CD4-positive, CD25-positive, alpha-beta regulatory T cell (primary cell): ENCODE measurements around the gene LAMB1. TPM values are rescaled to one million over a fixed set of nuclear protein-coding genes. Genes with fewer than 3 reads are reported as not detected.

ENCODE experiments used
- ATAC-seq, 2 donors: fragments of 150-1000 bp; cut with Tn5 transposase; one replicate each; pipeline ENCODE4 v1.10.0; 2021; ENCODE audit warnings: low read depth in 2 of 2, moderate number of reproducible peaks in 2 of 2, moderate library complexity in 1 of 2
- DNase-seq, 3 donors: peaks; one replicate each; pipeline versions ENCODE4 v3.0.0 to v3.0.0-alpha.2; 2012 to 2022; ENCODE audit warnings: mixed read lengths in 1 of 3
- H3K27ac ChIP-seq: one replicate; pipeline ENCODE4 v1.7.0; 2013; ENCODE audit warnings: mild to moderate bottlenecking, low read length; ENCODE audit not compliant: insufficient read depth, poor library complexity, severe bottlenecking
- H3K27me3 ChIP-seq: one replicate; pipeline ENCODE4 v1.7.0; 2013; ENCODE audit warnings: low read length; ENCODE audit not compliant: control insufficient read depth, insufficient read depth
- H3K36me3 ChIP-seq: one replicate; pipeline ENCODE4 v1.7.0; 2013; ENCODE audit warnings: mild to moderate bottlenecking, low read length, moderate library complexity; ENCODE audit not compliant: control insufficient read depth, insufficient read depth
- H3K4me1 ChIP-seq: 2 replicates; pipeline ENCODE4 v1.7.0; 2013; ENCODE audit warnings: mild to moderate bottlenecking, low read length; ENCODE audit not compliant: insufficient read depth, control insufficient read depth, poor library complexity, severe bottlenecking
- H3K4me3 ChIP-seq: one replicate; pipeline ENCODE4 v1.7.0; 2013; ENCODE audit warnings: low read depth, mild to moderate bottlenecking, low read length, moderate library complexity
- H3K9me3 ChIP-seq, 2 experiments: 1 replicate in 1 of 2; 2 replicates in 1 of 2; pipeline ENCODE4 v1.7.0; 2013; ENCODE audit warnings: low read length in 2 of 2, mild to moderate bottlenecking in 1 of 2, moderate library complexity in 1 of 2; ENCODE audit not compliant: control insufficient read depth in 2 of 2
- H3K27ac Mint-ChIP-seq, 3 donors: one replicate each; pipeline ENCODE4 v1.8.0; 2020 to 2022; ENCODE audit warnings: mild to moderate bottlenecking in 3 of 3, mixed read lengths in 3 of 3, moderate library complexity in 2 of 3
- H3K27me3 Mint-ChIP-seq: one replicate; pipeline ENCODE4 v1.8.0; 2022; ENCODE audit warnings: mild to moderate bottlenecking, mixed read lengths
- H3K36me3 Mint-ChIP-seq: one replicate; pipeline ENCODE4 v1.8.0; 2020; ENCODE audit warnings: mixed read lengths
- H3K4me1 Mint-ChIP-seq, 4 donors: one replicate each; pipeline ENCODE4 v1.8.0; 2020 to 2022; ENCODE audit warnings: mixed read lengths in 4 of 4, mild to moderate bottlenecking in 1 of 4
- H3K4me3 Mint-ChIP-seq, 4 donors: one replicate each; pipeline ENCODE4 v1.8.0; 2020 to 2022; ENCODE audit warnings: mild to moderate bottlenecking in 4 of 4, mixed read lengths in 4 of 4, moderate library complexity in 3 of 4
- H3K9me3 Mint-ChIP-seq, 7 donors: one replicate each; pipeline ENCODE4 v1.8.0; 2020 to 2022; ENCODE audit warnings: mixed read lengths in 7 of 7, mild to moderate bottlenecking in 3 of 7, moderate library complexity in 2 of 7
- polyA plus RNA-seq, 4 donors: library from polyadenylated mRNA; unstranded; fragments of 300-500 nt; fragmentation: Illumina TruSeq; gene quantifications; one replicate each; pipeline ENCODE4 v1.2.3, GENCODE V29; 2021
- total RNA-seq: library from RNA; stranded (reverse); gene quantifications from one replicate; pipeline ENCODE4 v1.2.3, GENCODE V29; 2022

Gene LAMB1
- total and polyA plus RNA-seq, 5 donors from 2014 or later: 0.24 to 0.82 (median 0.62) TPM; not detected in 1

DNA sequence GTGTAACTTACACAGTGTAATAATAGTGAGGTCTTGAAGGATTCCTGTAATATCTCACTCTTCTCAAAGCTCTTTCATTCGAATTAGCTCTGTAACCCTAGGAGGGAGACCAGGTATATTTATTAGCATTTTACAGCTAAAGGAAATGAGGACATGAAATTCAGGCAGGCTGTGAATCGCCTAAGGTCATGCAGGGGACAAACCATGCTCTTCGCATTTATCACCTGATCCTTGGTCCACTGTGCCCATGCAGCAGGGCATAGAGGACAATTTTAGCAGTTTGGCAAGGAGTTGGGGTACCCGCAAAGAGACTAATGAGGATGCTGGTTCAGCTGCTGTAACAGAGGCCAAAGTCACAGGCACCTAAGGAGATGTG lies 14.8 kb upstream of the LAMB1 start:
- Histone ChIP-seq H3K27ac (no peak overlapping the region), H3K4me1 (no peaks in the 10 kb centered on the region), H3K27me3 (peaks cover 4% of the 10 kb centered on the region), H3K36me3 (no peaks in the 10 kb centered on the region), H3K9me3 (no peaks in the 10 kb centered on the region), H3K4me3 (no peak overlapping the region)
- DNase-seq: no peak
- peaks cover 27% of the 10 kb centered on the region for H3K27me3 Mint-ChIP-seq
- no peaks in the 10 kb centered on the region for H3K4me1 Mint-ChIP-seq
- no peak for ATAC-seq
- no peak overlapping the region for H3K4me3 Mint-ChIP-seq
- no peak overlapping the region for H3K27ac Mint-ChIP-seq
- H3K36me3 Mint-ChIP-seq: no peaks in the 10 kb centered on the region
- H3K9me3 Mint-ChIP-seq: no peaks in the 10 kb centered on the region

DNA sequence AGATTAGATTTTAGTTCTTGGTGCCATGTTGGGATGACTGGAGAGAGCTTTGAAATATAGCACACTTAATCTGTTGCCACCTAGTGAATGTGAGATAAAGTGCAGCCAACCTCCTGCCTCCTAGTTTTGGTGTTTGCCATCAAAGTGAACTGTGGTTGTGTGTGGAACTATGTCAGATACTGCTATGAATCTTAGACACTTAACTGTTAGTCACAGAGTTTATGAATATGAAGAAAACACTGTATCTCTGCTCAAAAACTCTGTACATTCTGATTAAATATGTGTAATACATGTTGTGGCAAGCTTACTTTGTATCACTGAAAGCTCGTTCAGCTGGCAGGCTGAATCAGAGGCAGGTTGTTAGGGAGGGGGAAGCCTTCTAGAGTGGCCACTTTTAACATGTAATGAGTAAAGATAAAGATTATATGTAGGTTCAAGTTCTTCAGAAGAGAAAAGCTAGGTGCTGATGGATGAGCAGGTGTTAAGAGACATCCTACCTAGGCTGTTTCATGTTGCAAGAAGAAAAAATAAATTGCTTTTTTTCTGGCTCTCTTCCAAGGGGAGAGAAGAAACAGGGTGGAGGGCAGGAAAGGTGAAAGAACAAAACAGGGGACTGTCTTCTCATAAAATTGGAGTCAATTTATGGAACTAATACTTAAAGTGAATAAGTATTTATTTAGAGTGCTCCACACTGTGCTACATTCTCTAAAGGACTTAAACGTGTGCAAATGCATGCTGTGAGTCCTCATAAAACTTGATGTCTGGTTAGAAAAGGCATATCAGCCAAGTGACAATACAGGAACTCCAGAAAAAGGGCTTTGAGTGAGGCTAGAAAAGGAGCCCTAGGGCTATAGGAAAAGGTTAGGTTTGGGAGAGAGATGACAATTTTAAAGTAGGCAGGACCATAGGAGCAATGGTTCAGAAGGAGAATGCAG lies 14.1 kb upstream of the LAMB1 start:
- H3K27ac Mint-ChIP-seq: no peak overlapping the region
- Histone ChIP-seq H3K27me3 (peaks cover 4% of the 10 kb centered on the region), H3K27ac (no peak overlapping the region), H3K9me3 (no peaks in the 10 kb centered on the region), H3K36me3 (no peaks in the 10 kb centered on the region), H3K4me1 (no peaks in the 10 kb centered on the region), H3K4me3 (no peak overlapping the region)
- DNase-seq (peak in 1 of 3 donors; percentile 13), ATAC-seq (no peak)
- no peaks in the 10 kb centered on the region for H3K36me3 Mint-ChIP-seq
- H3K9me3 Mint-ChIP-seq: no peaks in the 10 kb centered on the region
- H3K27me3 Mint-ChIP-seq: peaks cover 32% of the 10 kb centered on the region
- H3K4me1 Mint-ChIP-seq: no peaks in the 10 kb centered on the region
- H3K4me3 Mint-ChIP-seq: no peak overlapping the region

DNA sequence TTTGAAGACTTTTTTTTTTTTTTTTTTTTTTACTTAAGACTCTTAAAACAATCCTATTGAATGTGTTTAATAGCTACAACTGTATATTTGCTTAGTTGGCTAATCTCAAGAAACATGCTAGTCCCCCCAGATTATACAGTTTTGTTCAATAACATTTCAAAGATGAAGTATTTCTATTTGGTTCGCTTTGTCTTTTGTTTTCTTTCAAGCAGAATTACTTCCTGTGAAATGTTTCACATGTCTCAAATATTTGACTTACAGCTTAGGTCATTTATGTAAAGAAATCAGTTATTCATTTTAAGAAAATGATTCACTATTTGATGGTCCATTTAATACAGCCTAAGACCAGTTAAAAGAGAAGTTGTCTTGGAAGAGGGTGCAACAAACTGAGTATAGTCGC lies 12.8 kb upstream of the LAMB1 start:
- Histone ChIP-seq H3K4me3 (no peak overlapping the region), H3K27me3 (peaks cover 4% of the 10 kb centered on the region), H3K27ac (no peak overlapping the region), H3K36me3 (no peaks in the 10 kb centered on the region), H3K4me1 (no peaks in the 10 kb centered on the region), H3K9me3 (no peaks in the 10 kb centered on the region)
- Mint-ChIP-seq H3K9me3 (no peaks in the 10 kb centered on the region), H3K36me3 (no peaks in the 10 kb centered on the region), H3K4me3 (no peak overlapping the region), H3K4me1 (no peaks in the 10 kb centered on the region), H3K27ac (no peak overlapping the region), H3K27me3 (peaks cover 28% of the 10 kb centered on the region)
- ATAC-seq (no peak), DNase-seq (no peak)

DNA sequence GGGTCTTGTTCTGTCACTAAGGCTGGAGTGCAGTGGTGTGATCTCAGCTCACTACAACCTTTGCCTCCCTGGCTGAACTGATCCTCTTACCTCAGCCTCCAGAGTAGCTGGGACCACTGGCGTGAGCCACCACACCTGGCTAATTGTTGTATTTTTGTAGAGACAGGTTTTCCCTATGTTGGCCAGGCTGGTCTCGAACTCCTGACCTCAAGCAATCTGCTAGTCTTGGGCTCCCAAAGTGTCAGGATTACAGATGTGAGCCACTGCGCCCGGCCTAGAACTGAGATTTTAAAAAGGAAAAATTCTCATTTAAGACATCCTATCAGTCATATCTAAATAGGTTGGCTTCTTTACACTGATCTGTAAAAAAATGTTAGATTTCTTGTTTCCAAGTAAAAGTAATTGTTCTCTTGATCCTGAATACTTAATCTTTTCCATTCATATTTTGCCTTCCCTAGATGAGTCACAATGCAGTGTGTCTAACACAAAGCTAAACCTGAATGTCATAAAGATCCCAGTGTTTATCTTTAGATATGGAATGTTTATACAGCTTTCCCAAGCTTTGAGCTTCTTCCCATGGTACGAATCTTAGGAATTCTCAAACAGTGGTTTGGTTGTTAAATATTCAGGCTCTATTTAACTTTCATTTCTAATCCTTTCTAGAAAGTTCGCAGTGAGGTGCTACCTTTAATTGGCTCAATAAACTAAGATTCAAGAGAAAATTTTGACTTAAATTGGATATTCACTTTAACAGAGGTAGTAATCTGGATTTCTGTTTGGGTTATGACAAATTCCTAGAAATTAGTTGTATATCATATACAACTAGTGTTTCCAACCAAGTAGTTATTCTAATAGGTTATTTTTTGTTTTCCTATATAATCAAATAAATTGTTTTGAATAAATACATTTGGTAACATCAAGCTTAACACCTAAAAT lies 12.1 kb upstream of the LAMB1 start:
- Mint-ChIP-seq H3K9me3 (peaks cover 0 to 1% (median 0%) of the 10 kb centered on the region in 7 donors), H3K27me3 (peaks cover 28% of the 10 kb centered on the region), H3K36me3 (no peaks in the 10 kb centered on the region), H3K4me1 (no peaks in the 10 kb centered on the region), H3K4me3 (no peak overlapping the region), H3K27ac (no peak overlapping the region)
- H3K27me3 ChIP-seq: peaks cover 4% of the 10 kb centered on the region
- H3K9me3 ChIP-seq: no peaks in the 10 kb centered on the region
- H3K4me3 ChIP-seq: no peak overlapping the region
- ATAC-seq (no peak), DNase-seq (no peak)
- no peak overlapping the region for H3K27ac ChIP-seq
- H3K36me3 ChIP-seq: no peaks in the 10 kb centered on the region
- no peaks in the 10 kb centered on the region for H3K4me1 ChIP-seq

DNA sequence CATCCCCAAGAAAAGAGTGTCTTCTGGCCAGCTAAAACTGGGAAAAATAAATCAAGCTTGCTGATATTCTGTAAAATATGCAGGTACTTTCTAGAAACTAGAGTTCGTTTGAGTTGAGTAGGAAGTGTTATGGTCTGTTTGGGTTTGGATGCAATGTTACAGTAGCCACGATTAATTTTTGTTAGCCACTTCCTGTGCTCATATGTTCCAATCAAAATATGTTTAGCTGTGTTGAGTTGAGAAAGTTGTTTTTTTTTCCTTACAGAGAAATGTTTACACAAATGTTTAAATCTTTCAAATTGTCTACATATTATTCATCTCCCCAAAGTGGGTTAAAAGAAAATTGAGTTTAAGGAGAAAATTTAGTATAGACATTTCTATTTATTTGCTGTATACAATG lies 11.3 kb upstream of the LAMB1 start:
- H3K9me3 ChIP-seq: no peaks in the 10 kb centered on the region
- H3K27me3 Mint-ChIP-seq: peaks cover 28% of the 10 kb centered on the region
- H3K27ac ChIP-seq: no peak overlapping the region
- ATAC-seq (no peak), DNase-seq (no peak)
- no peak overlapping the region for H3K27ac Mint-ChIP-seq
- H3K4me3 ChIP-seq: no peak overlapping the region
- H3K4me1 ChIP-seq: no peaks in the 10 kb centered on the region
- H3K36me3 Mint-ChIP-seq: no peaks in the 10 kb centered on the region
- H3K4me1 Mint-ChIP-seq: no peaks in the 10 kb centered on the region
- H3K4me3 Mint-ChIP-seq: no peak overlapping the region
- H3K9me3 Mint-ChIP-seq: peaks cover 0 to 1% (median 0%) of the 10 kb centered on the region in 7 donors
- H3K36me3 ChIP-seq: no peaks in the 10 kb centered on the region
- peaks cover 4% of the 10 kb centered on the region for H3K27me3 ChIP-seq

DNA sequence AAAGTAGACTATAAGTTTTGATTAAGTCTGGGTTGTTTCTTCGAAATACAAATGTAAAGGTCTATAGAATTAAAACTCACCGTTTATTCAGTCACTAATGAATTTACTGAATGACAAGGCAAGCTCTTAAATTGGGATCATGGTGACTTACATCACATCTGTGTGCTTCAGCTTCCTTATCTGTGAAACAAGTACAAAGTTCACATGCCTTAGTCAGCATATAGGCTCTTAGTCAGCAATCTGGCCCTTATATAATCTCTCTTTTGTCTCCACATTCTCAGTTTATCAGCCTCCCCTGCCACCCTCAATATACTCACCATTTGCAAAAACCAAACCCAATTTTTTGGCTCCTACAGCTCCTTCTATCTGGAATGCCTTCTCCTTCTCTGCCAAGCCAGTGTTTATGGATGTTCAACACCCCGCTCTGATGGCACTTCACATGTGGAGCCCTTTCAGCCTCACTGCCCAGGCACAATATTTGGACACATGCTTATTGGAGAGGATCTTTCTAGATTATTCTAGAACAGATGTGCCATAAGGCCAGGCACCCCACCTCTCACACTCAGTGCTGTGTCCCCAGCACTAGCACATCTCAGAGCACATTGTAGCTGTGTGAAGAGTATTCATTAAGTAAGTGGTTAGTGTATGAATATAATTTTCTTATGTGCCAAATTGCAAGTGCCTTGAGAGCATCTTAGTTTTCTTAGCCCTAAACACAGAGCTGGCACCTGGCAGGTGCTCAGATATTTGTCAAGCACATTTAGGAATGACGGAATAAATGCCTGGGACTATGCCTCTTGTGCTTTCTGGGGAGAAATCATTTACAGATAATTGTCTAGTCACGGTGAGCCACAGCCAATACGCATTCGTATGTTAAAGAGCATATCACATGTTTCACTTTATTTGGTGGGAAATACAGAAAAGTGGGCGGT lies 9.8 kb upstream of the LAMB1 start:
- Histone ChIP-seq H3K27me3 (peaks cover 6% of the 10 kb centered on the region), H3K27ac (no peak overlapping the region), H3K36me3 (no peaks in the 10 kb centered on the region), H3K9me3 (no peaks in the 10 kb centered on the region), H3K4me3 (no peak overlapping the region), H3K4me1 (no peaks in the 10 kb centered on the region)
- peak overlapping the region in 1 of 4 donors; percentile 17 for H3K4me3 Mint-ChIP-seq
- ATAC-seq (no peak), DNase-seq (no peak)
- peaks cover 0 to 1% (median 0%) of the 10 kb centered on the region in 7 donors for H3K9me3 Mint-ChIP-seq
- H3K27ac Mint-ChIP-seq: no peak overlapping the region
- no peaks in the 10 kb centered on the region for H3K36me3 Mint-ChIP-seq
- H3K4me1 Mint-ChIP-seq: no peaks in the 10 kb centered on the region
- H3K27me3 Mint-ChIP-seq: peaks cover 33% of the 10 kb centered on the region

DNA sequence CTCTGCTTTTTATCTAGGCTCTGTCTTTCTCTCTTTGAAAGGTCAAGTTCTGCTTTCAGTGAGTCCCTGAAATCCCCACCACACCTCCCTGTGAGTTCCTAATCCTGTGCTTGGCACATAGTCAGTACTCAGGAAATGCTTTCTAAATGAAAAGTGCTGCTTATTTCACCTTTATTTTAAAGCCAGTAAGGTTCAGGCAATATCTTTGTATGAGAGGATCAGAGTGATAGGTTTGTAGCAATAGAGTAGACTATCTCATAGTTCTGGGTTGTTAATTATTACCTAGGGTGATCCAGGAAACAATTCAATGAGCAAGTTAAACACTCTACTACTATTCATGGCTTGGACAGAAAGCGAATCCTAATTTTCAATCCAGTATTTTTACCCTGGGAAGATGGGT lies 7.4 kb upstream of the LAMB1 start:
- Histone ChIP-seq H3K36me3 (no peaks in the 10 kb centered on the region), H3K27me3 (peaks cover 15% of the 10 kb centered on the region), H3K9me3 (no peaks in the 10 kb centered on the region), H3K4me3 (no peak overlapping the region), H3K4me1 (no peaks in the 10 kb centered on the region), H3K27ac (no peak overlapping the region)
- Mint-ChIP-seq H3K4me3 (no peak overlapping the region), H3K9me3 (peaks cover 0 to 1% (median 0%) of the 10 kb centered on the region in 7 donors), H3K4me1 (no peaks in the 10 kb centered on the region), H3K27ac (no peak overlapping the region), H3K36me3 (no peaks in the 10 kb centered on the region), H3K27me3 (peaks cover 38% of the 10 kb centered on the region)
- DNase-seq (no peak), ATAC-seq (no peak)
